BE2C (cell line): ENCODE results near the gene SCAMP2.
"Not testable (repeated sequence)": the region's sequence is repeated elsewhere in the genome, so short reads cannot be mapped to it uniquely, and the experiment has no call there.

ENCODE experiments used
- DNase-seq: peaks from one replicate; pipeline ENCODE4 v3.0.0-alpha.2; 2020
- H3K27me3 ChIP-seq: fragments of 250-450 bp; sonication (Bioruptor Pico); 2 replicates; pipeline ENCODE4 v1.5.1; 2020; ENCODE audit warnings: mild to moderate bottlenecking
- H3K36me3 ChIP-seq: fragments of 250-450 bp; sonication (Bioruptor Pico); 2 replicates; pipeline ENCODE4 v1.5.1; 2020; ENCODE audit warnings: mild to moderate bottlenecking
- H3K4me1 ChIP-seq: fragments of 250-450 bp; sonication (Bioruptor Pico); 2 replicates; pipeline ENCODE4 v1.5.1; 2020
- H3K4me3 ChIP-seq: 2 replicates; pipeline ENCODE4 v1.5.1; 2011; ENCODE audit warnings: low read depth, low read length
- H3K9me3 ChIP-seq: fragments of 250-450 bp; sonication (Bioruptor Pico); 2 replicates; pipeline ENCODE4 v1.5.1; 2020
- CTCF ChIP-seq: IDR thresholded peaks from 2 replicates; pipeline ENCODE4 v1.5.1; 2012; ENCODE audit warnings: mild to moderate bottlenecking, low read depth, low read length

Gene SCAMP2

GRCh38 chr15:74902295-74903075 lies 29.3 kb upstream of the SCAMP2 start:
- Histone ChIP-seq H3K27me3 (no peaks in the 10 kb centered on the region), H3K9me3 (no peaks in the 10 kb centered on the region), H3K36me3 (peaks cover 53% of the 10 kb centered on the region), H3K4me1 (no peaks in the 10 kb centered on the region), H3K4me3 (no peak overlapping the region)
- no peak for TF ChIP-seq CTCF
- no peak for DNase-seq

GRCh38 chr15:74901612-74902063 lies 28.5 kb upstream of the SCAMP2 start:
- peak; percentile 53 for DNase-seq
- Histone ChIP-seq H3K27me3 (no peaks in the 10 kb centered on the region), H3K4me3 (no peak overlapping the region)

DNA sequence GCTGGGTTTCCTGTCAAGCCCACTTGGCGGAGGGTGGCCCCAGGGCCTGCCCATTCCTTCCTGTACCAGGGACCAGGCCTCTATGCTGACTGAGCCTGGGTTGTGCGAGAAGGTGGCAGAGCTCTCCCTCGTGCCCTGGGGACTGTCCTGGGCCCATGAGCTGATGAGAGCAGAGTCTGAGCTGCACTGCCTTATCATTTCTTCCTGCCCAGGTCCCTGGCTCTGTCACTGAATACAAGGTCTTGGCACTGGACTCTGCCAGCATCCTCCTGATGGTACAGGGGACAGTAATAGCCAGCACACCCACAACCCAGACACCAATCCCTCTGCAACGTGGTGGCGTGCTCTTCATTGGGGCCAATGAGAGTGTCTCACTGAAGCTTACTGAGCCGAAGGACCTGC lies 24.1 kb upstream of the SCAMP2 start:
- peaks cover 41% of the 10 kb centered on the region for H3K36me3 ChIP-seq
- no peaks in the 10 kb centered on the region for H3K4me1 ChIP-seq
- TF ChIP-seq CTCF, result no peak
- DNase-seq, result no peak
- no peaks in the 10 kb centered on the region for H3K27me3 ChIP-seq
- no peak overlapping the region for H3K4me3 ChIP-seq
- H3K9me3 ChIP-seq, result no peaks in the 10 kb centered on the region

More at GRCh38 chr15:74901612-74902063, 28.5 kb upstream of the SCAMP2 start:
- peaks cover 54% of the 10 kb centered on the region for H3K36me3 ChIP-seq
- peak; percentile 90 for TF ChIP-seq CTCF
- no peaks in the 10 kb centered on the region for H3K4me1 ChIP-seq
- no peaks in the 10 kb centered on the region for H3K9me3 ChIP-seq

GRCh38 chr15:74896316-74896715 lies 23.2 kb upstream of the SCAMP2 start:
- H3K9me3 ChIP-seq, result no peaks in the 10 kb centered on the region

GRCh38 chr15:74895830-74896229 lies 22.7 kb upstream of the SCAMP2 start:
- no peaks in the 10 kb centered on the region for H3K27me3 ChIP-seq
- H3K9me3 ChIP-seq, result no peaks in the 10 kb centered on the region
- no peak for TF ChIP-seq CTCF
- H3K4me3 ChIP-seq, result no peak overlapping the region
- H3K36me3 ChIP-seq, result peaks cover 35% of the 10 kb centered on the region
- no peaks in the 10 kb centered on the region for H3K4me1 ChIP-seq
- DNase-seq, result no peak

More at GRCh38 chr15:74896316-74896715, 23.2 kb upstream of the SCAMP2 start:
- DNase-seq, result no peak
- no peak overlapping the region for H3K4me3 ChIP-seq
- H3K4me1 ChIP-seq, result no peaks in the 10 kb centered on the region
- H3K27me3 ChIP-seq, result no peaks in the 10 kb centered on the region
- peaks cover 36% of the 10 kb centered on the region for H3K36me3 ChIP-seq
- TF ChIP-seq CTCF, result no peak

DNA sequence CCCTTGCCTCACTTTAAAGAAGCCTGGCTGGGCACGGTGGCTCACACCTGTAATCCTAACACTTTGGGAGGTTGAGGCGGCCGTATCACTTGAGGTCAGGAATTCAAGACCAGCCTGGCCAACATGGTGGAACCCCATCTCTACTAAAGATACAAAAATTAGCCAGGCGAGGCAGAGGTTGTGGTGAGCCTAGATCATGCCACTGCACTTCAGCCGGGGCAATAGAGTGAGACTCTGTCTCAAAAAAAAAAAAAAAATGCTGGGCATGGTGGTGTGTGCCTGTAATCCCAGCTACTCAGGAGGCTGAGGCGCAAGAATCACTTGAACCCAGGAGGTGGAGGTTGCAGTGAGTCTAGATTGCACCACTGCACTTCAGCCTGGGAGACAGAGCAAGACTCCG lies 21.2 kb upstream of the SCAMP2 start:
- not testable (repeated sequence) for H3K4me3 ChIP-seq, DNase-seq, H3K4me1 ChIP-seq, H3K27me3 ChIP-seq, H3K9me3 ChIP-seq
- peaks cover 25% of the 10 kb centered on the region for H3K36me3 ChIP-seq
